Measurements from ENCODE around the gene TOMM7.
"Not testable (repeated sequence)": the region's sequence is repeated elsewhere in the genome, so short reads cannot be mapped to it uniquely, and the experiment has no call there.

Gene TOMM7

DNA sequence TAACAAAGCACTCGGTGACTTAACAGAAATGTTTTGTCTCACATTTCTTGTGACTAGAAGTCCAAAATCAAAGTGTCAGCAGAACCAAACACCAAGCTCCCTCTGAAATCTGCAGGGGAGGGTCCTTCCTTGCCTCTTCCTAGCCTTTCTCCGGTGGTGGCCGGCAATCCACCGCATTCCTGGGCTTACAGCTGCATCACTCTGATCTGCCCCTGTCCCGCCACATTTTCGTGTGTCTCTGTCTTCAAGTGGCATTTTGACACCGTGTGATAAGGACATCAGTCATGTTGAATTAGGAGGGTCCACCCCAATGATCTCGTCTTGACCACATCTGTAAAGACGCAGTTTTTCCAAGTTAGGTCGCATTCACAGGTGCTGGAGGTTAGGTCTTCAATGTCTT is 30.5 kb upstream of the TOMM7 start:
- DNase-seq = no peak

DNA sequence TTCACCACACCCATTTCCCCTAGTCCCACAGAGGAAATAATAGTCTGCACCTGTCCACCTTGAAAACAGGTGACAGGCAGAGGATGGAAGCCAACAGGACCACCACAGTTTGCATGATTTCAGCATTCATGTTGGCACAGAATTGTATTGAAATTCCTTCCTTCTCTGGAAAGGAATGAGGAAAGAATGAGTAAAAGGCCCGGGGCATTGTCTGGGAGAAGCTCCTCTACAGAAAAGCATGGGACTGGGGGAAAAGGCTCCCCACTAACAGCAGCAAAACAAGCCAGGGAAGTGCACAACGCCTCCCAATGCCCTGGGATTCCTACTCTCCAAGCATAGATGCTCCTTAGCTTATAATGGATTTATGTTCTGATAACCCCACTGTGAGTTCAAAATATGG is 28.5 kb upstream of the TOMM7 start:
- no peak for DNase-seq

- not testable (repeated sequence) for DNase-seq
These were observed 27.7 kb upstream of the TOMM7 start for GRCh38 chr7:22850394-22850793.

DNA sequence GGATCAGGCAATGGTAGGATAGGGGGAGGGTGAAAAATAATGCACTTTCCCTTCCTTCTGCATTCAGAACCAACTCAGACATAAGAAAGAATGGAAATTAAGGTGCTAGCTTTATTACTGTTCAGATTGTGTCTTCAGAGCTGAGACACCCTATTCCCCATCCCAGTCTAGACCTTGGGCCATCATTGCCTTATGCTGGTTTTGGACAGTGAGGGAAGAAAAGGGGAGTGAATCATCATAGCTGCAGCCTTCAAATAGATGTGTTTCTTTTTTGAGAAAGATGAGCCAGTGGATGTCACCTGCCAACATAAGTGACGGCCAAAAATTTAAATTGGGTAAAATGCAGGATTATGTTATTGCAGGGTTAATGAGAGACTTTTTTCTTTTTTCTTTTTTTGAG is 27.0 kb upstream of the TOMM7 start:
- DNase-seq = no peak

DNA sequence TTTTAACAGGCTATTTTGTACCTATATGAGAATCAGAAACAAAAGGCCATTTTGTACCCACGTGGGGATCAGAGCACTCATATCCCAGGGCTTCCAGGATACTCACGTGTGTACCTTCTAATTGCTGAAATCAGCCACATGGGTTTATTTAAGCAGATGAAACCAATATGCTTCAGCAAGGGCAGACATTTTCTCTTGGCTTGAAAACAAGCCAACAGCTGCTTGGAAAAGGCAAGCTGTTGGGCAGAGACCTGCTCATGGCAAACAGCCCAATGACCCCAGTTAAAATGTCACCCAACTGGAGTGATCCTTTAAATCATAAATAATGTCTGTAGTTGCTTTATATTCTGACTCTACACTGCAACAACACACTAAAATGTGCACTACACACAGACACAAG is 26.5 kb upstream of the TOMM7 start:
- no peak for DNase-seq

DNA sequence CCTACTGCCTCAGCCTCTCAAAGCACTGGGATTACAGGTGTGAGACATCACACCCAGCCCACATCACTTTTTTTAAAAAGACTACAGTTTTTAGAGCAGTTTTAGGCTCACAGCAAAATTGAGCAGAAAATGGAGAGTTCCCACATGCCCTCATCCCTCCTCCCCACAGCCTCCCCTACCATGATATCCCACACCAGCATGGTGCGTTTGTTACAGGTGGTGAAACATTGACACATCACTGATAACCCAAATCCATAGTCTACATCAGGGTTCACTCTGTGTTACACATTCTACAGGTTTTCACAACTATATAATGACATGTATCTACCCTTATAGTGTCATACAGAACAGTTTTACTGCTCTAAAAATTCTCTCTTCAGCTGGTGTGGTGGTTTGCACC is 24.3 kb upstream of the TOMM7 start:
- DNase-seq = no peak

GRCh38 chr7:22845221-22845834 is 22.7 kb upstream of the TOMM7 start:
- peak; percentile 54 for DNase-seq

- DNase-seq = no peak
These were observed 21.1 kb upstream of the TOMM7 start for GRCh38 chr7:22843681-22844309.

- no peak for DNase-seq
These were observed 20.3 kb upstream of the TOMM7 start for GRCh38 chr7:22842973-22843372.

DNA sequence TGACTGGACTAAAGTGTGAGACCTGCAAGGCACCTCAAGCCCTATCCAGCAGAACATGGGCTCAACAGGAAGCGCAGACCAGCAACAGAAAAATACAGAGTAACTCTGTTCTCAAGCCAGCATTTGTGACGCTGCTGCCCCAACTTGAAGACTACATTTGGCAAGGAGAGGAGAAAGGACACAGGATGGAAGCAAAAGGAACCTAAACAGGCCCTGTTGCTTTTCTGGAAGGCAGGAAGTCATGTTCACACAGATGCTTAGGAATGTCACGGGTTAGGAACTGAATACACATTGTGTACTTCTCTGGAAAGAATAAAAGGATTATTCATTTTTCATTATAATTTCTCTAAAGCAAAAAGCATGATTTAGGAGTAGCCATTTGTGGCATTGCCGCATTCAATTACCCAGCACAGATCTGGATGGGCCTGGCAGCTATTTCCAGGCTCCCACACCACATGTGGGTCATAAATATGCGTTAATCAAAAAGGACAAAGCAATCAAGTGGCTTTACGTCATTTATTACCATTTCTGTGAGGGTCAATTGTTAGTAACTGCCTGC is 19.8 kb upstream of the TOMM7 start:
- no peak for DNase-seq

- no peak for DNase-seq
These were observed 19.3 kb upstream of the TOMM7 start for GRCh38 chr7:22841954-22842353.

DNA sequence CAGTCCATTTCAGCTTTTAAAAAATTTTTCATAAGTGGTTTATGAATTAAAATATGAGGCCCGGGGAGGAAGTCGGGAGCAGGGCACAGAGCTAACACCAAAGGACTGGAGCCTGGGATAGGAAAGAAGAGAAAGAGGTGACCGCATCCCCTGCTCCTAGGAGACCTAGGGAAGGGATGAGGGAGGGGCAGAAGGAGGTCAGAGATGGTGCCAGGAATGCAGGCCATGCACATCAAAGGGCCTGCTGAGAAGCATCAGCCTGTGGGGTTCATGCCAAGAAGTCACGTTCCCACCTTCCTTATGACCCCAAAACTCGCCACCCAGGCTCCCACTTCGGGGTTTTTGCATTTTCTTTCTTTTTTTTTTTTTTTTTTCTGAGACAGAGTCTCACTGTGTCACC is 14.7 kb upstream of the TOMM7 start:
- no peak for DNase-seq

GRCh38 chr7:22836506-22836905 is 13.9 kb upstream of the TOMM7 start:
- not testable (repeated sequence) for DNase-seq

GRCh38 chr7:22833957-22834356 is 11.3 kb upstream of the TOMM7 start:
- DNase-seq = no peak

- no peak for DNase-seq
These were observed 10.6 kb upstream of the TOMM7 start for GRCh38 chr7:22833113-22833855.

- peak; percentile 51 for DNase-seq
These were observed 9.8 kb upstream of the TOMM7 start for GRCh38 chr7:22832401-22832800.

- peak; percentile 17 for DNase-seq
These were observed 9.1 kb upstream of the TOMM7 start for GRCh38 chr7:22831602-22832305.

DNA sequence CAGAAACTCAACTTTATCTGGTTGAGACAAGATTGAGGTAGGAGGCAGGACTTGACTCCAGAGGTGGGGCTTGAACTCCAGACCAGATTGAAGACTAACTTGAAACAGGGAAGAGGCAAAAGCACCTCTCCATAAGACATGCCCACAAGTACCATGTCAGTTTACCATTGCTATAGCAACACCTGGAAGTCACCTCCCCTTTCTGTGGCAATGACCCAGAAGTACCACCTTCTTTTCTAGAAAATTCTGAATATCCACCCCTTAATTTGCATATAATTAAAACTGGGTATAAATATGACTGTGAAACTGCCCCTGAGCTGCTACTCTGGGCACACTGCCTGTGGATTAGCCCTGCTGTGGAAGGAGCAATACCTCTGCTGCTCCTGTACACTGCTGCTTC is 4.9 kb upstream of the TOMM7 start:
- DNase-seq = no peak

GRCh38 chr7:22826593-22826992 is 3.9 kb upstream of the TOMM7 start:
- DNase-seq = no peak

GRCh38 chr7:22824760-22825159 is 2.1 kb upstream of the TOMM7 start:
- no peak for DNase-seq

- DNase-seq = no peak
These were observed 471 bp upstream of the TOMM7 start for GRCh38 chr7:22823142-22823497.

GRCh38 chr7:22821702-22822485 is 755 bp downstream of the TOMM7 start:
- DNase-seq = no peak

DNA sequence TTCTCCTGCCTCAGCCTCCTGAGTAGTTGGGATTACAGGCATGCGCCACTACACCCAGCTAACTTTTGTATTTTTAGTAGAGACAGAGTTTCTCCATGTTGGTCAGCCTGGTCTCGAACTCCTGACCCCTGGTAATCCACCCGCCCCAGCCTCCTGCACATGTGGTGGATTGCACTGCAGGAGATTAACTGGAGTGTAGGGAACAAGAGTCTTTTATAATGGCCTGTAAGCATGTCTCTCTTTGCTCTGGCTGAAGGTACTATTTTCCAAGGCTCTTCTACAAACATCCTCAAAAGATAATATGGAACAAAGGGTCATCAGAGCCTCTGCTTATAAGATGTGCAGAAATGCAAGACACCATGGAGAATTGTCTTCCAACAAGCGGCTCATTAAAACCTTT is 3.2 kb downstream of the TOMM7 start:
- no peak for DNase-seq

Measured in fibroblast of skin of right biceps (primary cell).